OCI-LY3 (cell line): Measurements from ENCODE around the gene TET1.
"Not testable (repeated sequence)": the region's sequence is repeated elsewhere in the genome, so short reads cannot be mapped to it uniquely, and the experiment has no call there.

ENCODE experiments used
- H2AFZ ChIP-seq: fragments of 200-600, 300-600 bp; shearing (Covaris generic); 2 replicates; pipeline ENCODE4 v1.6.0; 2014; ENCODE audit warnings: antibody characterized with exemption, low read depth, low read length
- H3K27ac ChIP-seq: fragments of 200-600, 300-600 bp; sonication (generic); 2 replicates; pipeline ENCODE4 v1.5.1; 2014; ENCODE audit warnings: mild to moderate bottlenecking, low read length, moderate library complexity, mixed read lengths
- H3K27me3 ChIP-seq: fragments of 200-600, 300-600 bp; sonication (generic); 2 replicates; pipeline ENCODE4 v1.6.1; 2014; ENCODE audit warnings: low read depth, low read length, mixed read lengths
- H3K36me3 ChIP-seq: fragments of 200-600, 300-600 bp; sonication (generic); replicated peaks from 2 replicates; pipeline ENCODE3; 2014; ENCODE audit warnings: low read depth, low read length, mixed read lengths
- H3K4me1 ChIP-seq: fragments of 300-600, 200-600 bp; sonication (generic); 2 replicates; pipeline ENCODE4 v1.6.1; 2014; ENCODE audit warnings: low read length, mixed read lengths
- H3K4me2 ChIP-seq: fragments of 200-600, 300-600 bp; sonication (generic); 2 replicates; pipeline ENCODE4 v1.6.1; 2014; ENCODE audit warnings: low read length, mixed read lengths
- H3K4me3 ChIP-seq: fragments of 300-600, 200-600 bp; sonication (generic); 2 replicates; pipeline ENCODE4 v1.5.1; 2014; ENCODE audit warnings: antibody characterized with exemption, mild to moderate bottlenecking, low read length, moderate library complexity
- H3K79me2 ChIP-seq: fragments of 300-600, 200-600 bp; shearing (Covaris generic); 2 replicates; pipeline ENCODE4 v1.6.1; 2014; ENCODE audit warnings: mild to moderate bottlenecking, low read length, mixed read lengths
- H3K9ac ChIP-seq: fragments of 300-600, 200-600 bp; shearing (Covaris generic); 2 replicates; pipeline ENCODE4 v1.6.0; 2014; ENCODE audit warnings: mild to moderate bottlenecking, low read length, moderate library complexity
- H3K9me3 ChIP-seq: fragments of 200-600, 300-600 bp; shearing (Covaris generic); 2 replicates; pipeline ENCODE4 v1.6.1; 2014; ENCODE audit warnings: low read length, mixed read lengths; ENCODE audit not compliant: insufficient read depth
- H4K20me1 ChIP-seq: fragments of 200-600, 300-600 bp; sonication (generic); 2 replicates; pipeline ENCODE4 v1.6.1; 2016; ENCODE audit warnings: low read length, mixed read lengths; ENCODE audit not compliant: insufficient read depth
- EZH2phosphoT487 ChIP-seq: fragments of 200-600 bp; shearing (Covaris generic); IDR thresholded peaks from 2 replicates; pipeline ENCODE4 v1.6.1; 2018; ENCODE audit warnings: antibody characterized with exemption, mixed run types, low read depth
- TF ChIP-seq, protein P1 (sequence below): fragments of 200-600, 300-600 bp; sonication (generic); IDR thresholded peaks from 2 replicates; pipeline ENCODE4 v1.5.1; 2014; ENCODE audit warnings: antibody characterized with exemption, low read length, low read depth

The TET1 gene

DNA sequence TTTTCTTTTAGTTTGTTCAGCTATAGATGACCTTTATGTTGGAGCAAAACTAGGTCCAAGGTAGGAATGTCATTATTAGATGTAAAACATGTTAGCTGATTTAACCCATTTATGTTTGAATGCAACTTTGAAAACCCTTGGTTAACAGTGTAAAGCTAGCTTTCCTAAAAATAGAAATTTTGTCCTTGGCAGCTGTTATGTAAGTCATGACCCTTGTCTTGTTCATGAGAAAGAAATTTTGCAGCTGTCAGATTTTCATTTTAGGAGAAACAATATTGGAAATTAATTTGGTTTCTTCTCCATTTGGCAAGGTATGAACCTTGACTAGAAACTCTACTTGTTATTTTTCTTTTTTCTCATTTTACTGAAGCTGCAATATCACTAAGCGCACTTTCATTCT, 137.0 kb downstream of the TET1 start:
- Histone ChIP-seq H2AFZ (no peak overlapping the region), H3K36me3 (no peaks in the 10 kb centered on the region), H3K27ac (no peak overlapping the region), H3K4me2 (no peak overlapping the region), H3K79me2 (no peaks in the 10 kb centered on the region), H3K9me3 (no peaks in the 10 kb centered on the region), H4K20me1 (no peaks in the 10 kb centered on the region), H3K4me3 (no peak overlapping the region), H3K4me1 (no peaks in the 10 kb centered on the region), H3K9ac (no peak overlapping the region), H3K27me3 (no peaks in the 10 kb centered on the region)
- TF ChIP-seq, protein P1, sequence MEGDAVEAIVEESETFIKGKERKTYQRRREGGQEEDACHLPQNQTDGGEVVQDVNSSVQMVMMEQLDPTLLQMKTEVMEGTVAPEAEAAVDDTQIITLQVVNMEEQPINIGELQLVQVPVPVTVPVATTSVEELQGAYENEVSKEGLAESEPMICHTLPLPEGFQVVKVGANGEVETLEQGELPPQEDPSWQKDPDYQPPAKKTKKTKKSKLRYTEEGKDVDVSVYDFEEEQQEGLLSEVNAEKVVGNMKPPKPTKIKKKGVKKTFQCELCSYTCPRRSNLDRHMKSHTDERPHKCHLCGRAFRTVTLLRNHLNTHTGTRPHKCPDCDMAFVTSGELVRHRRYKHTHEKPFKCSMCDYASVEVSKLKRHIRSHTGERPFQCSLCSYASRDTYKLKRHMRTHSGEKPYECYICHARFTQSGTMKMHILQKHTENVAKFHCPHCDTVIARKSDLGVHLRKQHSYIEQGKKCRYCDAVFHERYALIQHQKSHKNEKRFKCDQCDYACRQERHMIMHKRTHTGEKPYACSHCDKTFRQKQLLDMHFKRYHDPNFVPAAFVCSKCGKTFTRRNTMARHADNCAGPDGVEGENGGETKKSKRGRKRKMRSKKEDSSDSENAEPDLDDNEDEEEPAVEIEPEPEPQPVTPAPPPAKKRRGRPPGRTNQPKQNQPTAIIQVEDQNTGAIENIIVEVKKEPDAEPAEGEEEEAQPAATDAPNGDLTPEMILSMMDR: no peak
- TF ChIP-seq EZH2phosphoT487: no peak

DNA sequence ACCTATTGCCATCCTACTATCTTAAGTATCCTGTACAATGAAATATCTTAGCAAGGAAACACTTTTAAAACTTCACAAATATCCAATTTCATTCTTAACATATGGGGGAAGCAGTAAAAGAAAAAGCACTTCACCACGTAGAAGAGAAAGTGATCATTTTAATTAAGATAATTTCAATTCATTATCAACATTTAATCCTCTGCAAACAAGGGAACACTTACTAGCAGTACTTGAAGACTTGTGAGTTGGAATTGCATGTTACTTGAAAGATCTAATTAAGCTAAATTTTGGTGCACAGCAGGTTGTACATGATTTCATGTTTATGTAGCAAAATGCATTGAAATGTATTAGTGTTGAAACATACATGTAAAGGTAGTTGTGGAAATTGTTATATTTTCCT, 140.1 kb downstream of the TET1 start:
- TF ChIP-seq EZH2phosphoT487: no peak
- TF ChIP-seq, protein P1: no peak
- Histone ChIP-seq H3K4me3 (no peak overlapping the region), H3K36me3 (no peaks in the 10 kb centered on the region), H3K4me2 (no peak overlapping the region), H4K20me1 (no peaks in the 10 kb centered on the region), H3K27ac (no peak overlapping the region), H2AFZ (no peak overlapping the region), H3K4me1 (no peaks in the 10 kb centered on the region), H3K79me2 (no peaks in the 10 kb centered on the region), H3K27me3 (no peaks in the 10 kb centered on the region), H3K9me3 (no peaks in the 10 kb centered on the region), H3K9ac (no peak overlapping the region)

DNA sequence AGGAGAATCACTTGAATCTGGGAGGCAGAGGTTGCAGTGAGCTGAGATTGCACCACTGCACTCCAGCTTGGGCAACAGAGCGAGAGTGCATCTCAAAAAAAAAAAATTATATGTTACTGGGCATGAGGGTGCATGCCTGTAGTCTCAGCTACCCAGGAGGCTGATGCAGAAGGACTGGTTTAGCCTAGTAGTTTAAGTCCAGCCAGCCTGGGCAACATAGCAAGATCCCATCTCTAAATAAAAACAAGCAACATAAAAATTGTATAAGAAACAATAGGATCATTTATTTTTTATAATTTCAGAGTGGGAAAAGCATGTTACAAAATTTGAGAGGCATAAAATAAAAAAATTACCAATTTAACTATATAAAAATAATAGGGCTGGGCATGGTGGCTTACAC, 145.4 kb downstream of the TET1 start:
- Histone ChIP-seq H4K20me1 (no peaks in the 10 kb centered on the region), H3K9ac (no peak overlapping the region), H3K4me1 (no peaks in the 10 kb centered on the region), H3K4me2 (no peak overlapping the region), H3K27me3 (no peaks in the 10 kb centered on the region), H3K4me3 (no peak overlapping the region), H3K27ac (no peak overlapping the region), H3K9me3 (no peaks in the 10 kb centered on the region), H2AFZ (no peak overlapping the region), H3K36me3 (no peaks in the 10 kb centered on the region), H3K79me2 (no peaks in the 10 kb centered on the region)
- no peak for TF ChIP-seq EZH2phosphoT487

DNA sequence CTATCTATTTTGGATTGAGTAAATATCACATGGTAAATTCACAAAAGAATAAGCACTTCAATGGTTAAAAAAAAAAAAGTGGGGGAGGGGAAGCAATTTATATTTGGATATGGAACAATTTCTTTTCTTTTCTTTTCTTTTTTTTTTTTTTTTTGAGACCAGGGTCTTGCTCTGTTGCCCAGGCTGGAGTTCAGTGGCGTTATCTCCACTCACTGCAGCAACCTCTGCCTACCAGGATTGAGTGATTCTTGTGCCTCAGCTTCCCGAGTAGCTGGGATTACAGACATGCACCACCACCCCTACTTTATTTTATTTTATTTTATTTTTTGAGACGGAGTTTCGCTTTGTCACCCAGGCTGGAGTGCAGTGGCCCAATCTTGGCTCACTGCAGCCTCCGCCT, 148.8 kb downstream of the TET1 start:
- H2AFZ ChIP-seq, H3K4me3 ChIP-seq, H3K9me3 ChIP-seq, H3K4me2 ChIP-seq, H3K36me3 ChIP-seq, H3K27ac ChIP-seq, H4K20me1 ChIP-seq, H3K79me2 ChIP-seq, H3K9ac ChIP-seq, H3K27me3 ChIP-seq, H3K4me1 ChIP-seq: not testable (repeated sequence)

DNA sequence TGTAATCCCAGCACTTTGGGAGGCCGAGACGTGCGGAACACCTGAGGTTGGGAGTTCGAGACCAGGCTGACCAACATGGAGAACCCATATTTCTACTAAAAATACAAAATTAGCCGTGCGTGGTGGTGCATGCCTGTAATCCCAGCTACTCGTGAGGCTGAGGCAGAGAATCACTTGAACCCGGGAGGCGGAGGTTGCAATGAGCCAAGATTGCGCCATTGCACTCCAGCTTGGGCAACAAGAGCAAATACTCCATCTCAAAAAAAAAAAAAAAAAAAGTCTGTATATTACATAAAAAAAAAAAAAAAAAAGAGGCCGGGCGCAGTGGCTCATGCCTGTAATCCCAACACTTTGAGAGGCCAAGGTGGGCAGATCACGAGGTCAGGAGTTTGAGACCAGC, 152.9 kb downstream of the TET1 start:
- not testable (repeated sequence) for H3K4me1 ChIP-seq

More for the DNA sequence above, 152.9 kb downstream of the TET1 start:
- H2AFZ ChIP-seq, H3K9me3 ChIP-seq, H3K36me3 ChIP-seq, H3K27ac ChIP-seq, H3K79me2 ChIP-seq, H3K4me3 ChIP-seq, H3K4me2 ChIP-seq, H3K27me3 ChIP-seq, H3K9ac ChIP-seq, H4K20me1 ChIP-seq: not testable (repeated sequence)
